CD4-positive, CD25-positive, alpha-beta regulatory T cell (primary cell): ENCODE data around the gene KDM6A. TPM values are rescaled to one million over a fixed set of nuclear protein-coding genes. Genes with fewer than 3 reads are reported as not detected.

ENCODE experiments used
- polyA plus RNA-seq, 4 donors: library from polyadenylated mRNA; unstranded; fragments of 300-500 nt; fragmentation: Illumina TruSeq; gene quantifications; one replicate each; pipeline ENCODE4 v1.2.3, GENCODE V29; 2021
- total RNA-seq: library from RNA; stranded (reverse); gene quantifications from one replicate; pipeline ENCODE4 v1.2.3, GENCODE V29; 2022

Gene KDM6A
- total and polyA plus RNA-seq, 5 donors from 2014 or later = 9.2 to 116 (median 20.5) TPM

Other genes starting within 250 kb of the KDM6A start
- gene DUSP21, start 29.2 kb upstream of the KDM6A start, total RNA-seq = not detected
- gene DUSP21, start 29.2 kb upstream of the KDM6A start, polyA plus RNA-seq = not detected